C4-2B (cell line): ENCODE measurements around the gene COL23A1.

ENCODE experiments used
- CTCF ChIP-seq: fragments of 450-650 bp; conservative IDR thresholded peaks from 2 replicates; pipeline ENCODE4 v1.5.1; 2017; ENCODE audit warnings: mild to moderate bottlenecking
- ZFX ChIP-seq: fragments of 450-650 bp; IDR thresholded peaks from 2 replicates; pipeline ENCODE4 v1.6.1; 2017

GRCh38 chr5:178470760-178471025 lies 119.5 kb downstream of the COL23A1 start:
- TF ChIP-seq CTCF (no peak), ZFX (no peak)
